Measurements from ENCODE around the gene ARHGEF6. TPM values are rescaled to one million over a fixed set of nuclear protein-coding genes. Genes with fewer than 3 reads are reported as not detected.

The ARHGEF6 gene
- polyA plus RNA-seq, 1 donor from 2014 or later: 1.8 TPM

DNA sequence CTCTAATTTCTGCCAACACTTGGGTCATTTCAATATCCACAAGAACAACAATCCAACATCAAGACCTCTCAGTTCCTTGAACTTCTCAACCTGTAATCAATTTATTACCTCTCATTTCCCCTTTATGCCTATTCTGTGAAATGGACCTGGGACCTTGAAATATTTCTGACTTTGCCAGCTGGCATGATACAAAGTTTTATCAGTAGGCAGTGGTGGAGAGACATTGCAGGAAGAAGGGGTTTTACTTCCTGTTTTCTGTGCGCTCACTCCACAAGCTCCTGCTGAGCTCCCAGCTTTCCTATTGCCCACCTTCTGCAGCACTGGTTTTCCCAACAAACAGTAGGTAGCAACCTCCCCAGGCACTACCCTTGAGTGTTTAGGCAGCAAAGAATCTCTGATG lies 3.5 kb upstream of the ARHGEF6 start:
- no peak overlapping the region for H3K9ac ChIP-seq (ENCODE audit: low read length)
- H2AFZ ChIP-seq (ENCODE audit: low read depth, low read length): no peak overlapping the region
- no peak overlapping the region for H3K4me3 ChIP-seq (ENCODE audit: low read length)
- H3K9me3 ChIP-seq (ENCODE audit: low read length): no peaks in the 10 kb centered on the region
- H3K36me3 ChIP-seq (ENCODE audit: insufficient read depth, low read length): no peaks in the 10 kb centered on the region
- H3K27ac ChIP-seq (ENCODE audit: low read length): no peak overlapping the region
- H3K4me2 ChIP-seq (ENCODE audit: low read length): no peak overlapping the region
- no peaks in the 10 kb centered on the region for H3K9me2 ChIP-seq (ENCODE audit: insufficient read depth, low read length)
- H4K20me1 ChIP-seq (ENCODE audit: insufficient read depth): no peaks in the 10 kb centered on the region
- no peak for TF ChIP-seq SMC3 (conservative IDR thresholded peaks at IDR 0.05; ENCODE audit: poor library complexity)
- H3K79me2 ChIP-seq (replicated peaks; ENCODE audit: insufficient read depth, low read length): no peaks in the 10 kb centered on the region
- H3F3A ChIP-seq (ENCODE audit: insufficient read depth, low read length, poor library complexity, severe bottlenecking): no peaks in the 10 kb centered on the region
- H3K27me3 ChIP-seq (ENCODE audit: insufficient read depth, low read depth, low read length): no peaks in the 10 kb centered on the region

GRCh38 chrX:136783159-136783558 lies 2.4 kb upstream of the ARHGEF6 start:
- Histone ChIP-seq H3K36me3 (ENCODE audit: insufficient read depth, low read length) (no peaks in the 10 kb centered on the region), H3K27me3 (ENCODE audit: insufficient read depth, low read depth, low read length) (no peaks in the 10 kb centered on the region), H4K20me1 (ENCODE audit: insufficient read depth) (no peaks in the 10 kb centered on the region), H3K9ac (ENCODE audit: low read length) (no peak overlapping the region), H3K79me2 (replicated peaks; ENCODE audit: insufficient read depth, low read length) (no peaks in the 10 kb centered on the region), H3K9me3 (ENCODE audit: low read length) (no peaks in the 10 kb centered on the region), H3K27ac (ENCODE audit: low read length) (no peak overlapping the region), H3K4me3 (ENCODE audit: low read length) (no peak overlapping the region), H3K9me2 (ENCODE audit: insufficient read depth, low read length) (no peaks in the 10 kb centered on the region), H3F3A (ENCODE audit: insufficient read depth, low read length, poor library complexity, severe bottlenecking) (no peaks in the 10 kb centered on the region), H2AFZ (ENCODE audit: low read depth, low read length) (no peak overlapping the region), H3K4me2 (ENCODE audit: low read length) (no peak overlapping the region)
- no peak for TF ChIP-seq SMC3 (conservative IDR thresholded peaks at IDR 0.05; ENCODE audit: poor library complexity)
- TF ChIP-seq MXI1 (conservative IDR thresholded peaks at IDR 0.05; ENCODE audit: poor library complexity, severe bottlenecking): no peak
- no peak for TF ChIP-seq EP300 (conservative IDR thresholded peaks at IDR 0.05; ENCODE audit: poor library complexity, severe bottlenecking)
- no peak for TF ChIP-seq RAD21 (conservative IDR thresholded peaks at IDR 0.05)

GRCh38 chrX:136781180-136781797 lies 557 bp upstream of the ARHGEF6 start:
- Histone ChIP-seq H3K27me3 (ENCODE audit: insufficient read depth, low read depth, low read length) (no peaks in the 10 kb centered on the region), H3K9me2 (ENCODE audit: insufficient read depth, low read length) (no peaks in the 10 kb centered on the region), H3K4me2 (ENCODE audit: low read length) (no peak overlapping the region), H4K20me1 (ENCODE audit: insufficient read depth) (no peaks in the 10 kb centered on the region), H2AFZ (ENCODE audit: low read depth, low read length) (no peak overlapping the region), H3K79me2 (replicated peaks; ENCODE audit: insufficient read depth, low read length) (no peaks in the 10 kb centered on the region), H3K36me3 (ENCODE audit: insufficient read depth, low read length) (no peaks in the 10 kb centered on the region), H3K27ac (ENCODE audit: low read length) (no peak overlapping the region), H3K9me3 (ENCODE audit: low read length) (no peaks in the 10 kb centered on the region), H3F3A (ENCODE audit: insufficient read depth, low read length, poor library complexity, severe bottlenecking) (no peaks in the 10 kb centered on the region), H3K9ac (ENCODE audit: low read length) (no peak overlapping the region), H3K4me3 (ENCODE audit: low read length) (no peak overlapping the region)
- no peak for TF ChIP-seq EP300 (conservative IDR thresholded peaks at IDR 0.05; ENCODE audit: poor library complexity, severe bottlenecking)
- no peak for TF ChIP-seq TAF1 (IDR thresholded peaks at IDR 0.05; ENCODE audit: low read depth)
- TF ChIP-seq POLR2AphosphoS5 (IDR thresholded peaks at IDR 0.05): no peak
- no peak for TF ChIP-seq MXI1 (conservative IDR thresholded peaks at IDR 0.05; ENCODE audit: poor library complexity, severe bottlenecking)
- no peak for TF ChIP-seq SMC3 (conservative IDR thresholded peaks at IDR 0.05; ENCODE audit: poor library complexity)
- TF ChIP-seq, protein P1, sequence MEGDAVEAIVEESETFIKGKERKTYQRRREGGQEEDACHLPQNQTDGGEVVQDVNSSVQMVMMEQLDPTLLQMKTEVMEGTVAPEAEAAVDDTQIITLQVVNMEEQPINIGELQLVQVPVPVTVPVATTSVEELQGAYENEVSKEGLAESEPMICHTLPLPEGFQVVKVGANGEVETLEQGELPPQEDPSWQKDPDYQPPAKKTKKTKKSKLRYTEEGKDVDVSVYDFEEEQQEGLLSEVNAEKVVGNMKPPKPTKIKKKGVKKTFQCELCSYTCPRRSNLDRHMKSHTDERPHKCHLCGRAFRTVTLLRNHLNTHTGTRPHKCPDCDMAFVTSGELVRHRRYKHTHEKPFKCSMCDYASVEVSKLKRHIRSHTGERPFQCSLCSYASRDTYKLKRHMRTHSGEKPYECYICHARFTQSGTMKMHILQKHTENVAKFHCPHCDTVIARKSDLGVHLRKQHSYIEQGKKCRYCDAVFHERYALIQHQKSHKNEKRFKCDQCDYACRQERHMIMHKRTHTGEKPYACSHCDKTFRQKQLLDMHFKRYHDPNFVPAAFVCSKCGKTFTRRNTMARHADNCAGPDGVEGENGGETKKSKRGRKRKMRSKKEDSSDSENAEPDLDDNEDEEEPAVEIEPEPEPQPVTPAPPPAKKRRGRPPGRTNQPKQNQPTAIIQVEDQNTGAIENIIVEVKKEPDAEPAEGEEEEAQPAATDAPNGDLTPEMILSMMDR (IDR thresholded peaks at IDR 0.05; ENCODE audit: poor library complexity, severe bottlenecking): no peak
- no peak for TF ChIP-seq RAD21 (conservative IDR thresholded peaks at IDR 0.05)
- TF ChIP-seq, protein P2, sequence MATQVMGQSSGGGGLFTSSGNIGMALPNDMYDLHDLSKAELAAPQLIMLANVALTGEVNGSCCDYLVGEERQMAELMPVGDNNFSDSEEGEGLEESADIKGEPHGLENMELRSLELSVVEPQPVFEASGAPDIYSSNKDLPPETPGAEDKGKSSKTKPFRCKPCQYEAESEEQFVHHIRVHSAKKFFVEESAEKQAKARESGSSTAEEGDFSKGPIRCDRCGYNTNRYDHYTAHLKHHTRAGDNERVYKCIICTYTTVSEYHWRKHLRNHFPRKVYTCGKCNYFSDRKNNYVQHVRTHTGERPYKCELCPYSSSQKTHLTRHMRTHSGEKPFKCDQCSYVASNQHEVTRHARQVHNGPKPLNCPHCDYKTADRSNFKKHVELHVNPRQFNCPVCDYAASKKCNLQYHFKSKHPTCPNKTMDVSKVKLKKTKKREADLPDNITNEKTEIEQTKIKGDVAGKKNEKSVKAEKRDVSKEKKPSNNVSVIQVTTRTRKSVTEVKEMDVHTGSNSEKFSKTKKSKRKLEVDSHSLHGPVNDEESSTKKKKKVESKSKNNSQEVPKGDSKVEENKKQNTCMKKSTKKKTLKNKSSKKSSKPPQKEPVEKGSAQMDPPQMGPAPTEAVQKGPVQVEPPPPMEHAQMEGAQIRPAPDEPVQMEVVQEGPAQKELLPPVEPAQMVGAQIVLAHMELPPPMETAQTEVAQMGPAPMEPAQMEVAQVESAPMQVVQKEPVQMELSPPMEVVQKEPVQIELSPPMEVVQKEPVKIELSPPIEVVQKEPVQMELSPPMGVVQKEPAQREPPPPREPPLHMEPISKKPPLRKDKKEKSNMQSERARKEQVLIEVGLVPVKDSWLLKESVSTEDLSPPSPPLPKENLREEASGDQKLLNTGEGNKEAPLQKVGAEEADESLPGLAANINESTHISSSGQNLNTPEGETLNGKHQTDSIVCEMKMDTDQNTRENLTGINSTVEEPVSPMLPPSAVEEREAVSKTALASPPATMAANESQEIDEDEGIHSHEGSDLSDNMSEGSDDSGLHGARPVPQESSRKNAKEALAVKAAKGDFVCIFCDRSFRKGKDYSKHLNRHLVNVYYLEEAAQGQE (IDR thresholded peaks at IDR 0.05; ENCODE audit: borderline replicate concordance): no peak
- no peak for TF ChIP-seq EZH2 (IDR thresholded peaks at IDR 0.05; ENCODE audit: borderline replicate concordance, insufficient read depth, low read length, poor library complexity, severe bottlenecking)
